Right kidney (tissue), 9 donors: ENCODE data around the gene RTF2.

Source experiments
- DNase-seq: peaks from one replicate; pipeline ENCODE4 v3.0.0-alpha.2; 2016
- long read RNA-seq, 8 donors: transcript quantifications; one replicate each; lab custom pipeline, GENCODE V29; 2026

The RTF2 gene
- long read RNA-seq, donor 1, transcript RTF2-202 (9 exons, 2,212 nt): major isoform, 37 of 72 reads
- long read RNA-seq, donor 1, transcript RTF2-203 (8 exons, 1,572 nt): minor isoform, 5 of 72 reads
- long read RNA-seq, donor 1, partial matches to known transcripts: 30 of 72 reads
- long read RNA-seq, donor 1, other reads (novel, unspliced or antisense): 0 of 72 reads
- long read RNA-seq, donor 2, transcript RTF2-202 (9 exons, 2,212 nt): major isoform, 19 of 46 reads
- long read RNA-seq, donor 2, partial matches to known transcripts: 24 of 46 reads
- long read RNA-seq, donor 2, other reads (novel, unspliced or antisense): 0 of 46 reads
- long read RNA-seq, donor 3, transcript RTF2-202 (9 exons, 2,212 nt): major isoform, 25 of 32 reads
- long read RNA-seq, donor 3, partial matches to known transcripts: 7 of 32 reads
- long read RNA-seq, donor 3, other reads (novel, unspliced or antisense): 0 of 32 reads
- long read RNA-seq, donor 4, transcript RTF2-202 (9 exons, 2,212 nt): major isoform, 26 of 63 reads
- long read RNA-seq, donor 4, partial matches to known transcripts: 34 of 63 reads
- long read RNA-seq, donor 4, other reads (novel, unspliced or antisense): 0 of 63 reads
- long read RNA-seq, donor 5, transcript RTF2-202 (9 exons, 2,212 nt): major isoform, 36 of 51 reads
- long read RNA-seq, donor 5, partial matches to known transcripts: 6 of 51 reads
- long read RNA-seq, donor 5, other reads (novel, unspliced or antisense): 7 of 51 reads
- long read RNA-seq, donor 6, transcript RTF2-202 (9 exons, 2,212 nt): major isoform, 24 of 33 reads
- long read RNA-seq, donor 6, partial matches to known transcripts: 6 of 33 reads
- long read RNA-seq, donor 6, other reads (novel, unspliced or antisense): 0 of 33 reads
- long read RNA-seq, donor 7, transcript RTF2-202 (9 exons, 2,212 nt): major isoform, 30 of 68 reads
- long read RNA-seq, donor 7, partial matches to known transcripts: 35 of 68 reads
- long read RNA-seq, donor 7, other reads (novel, unspliced or antisense): 0 of 68 reads
- long read RNA-seq, donor 8, transcript RTF2-202 (9 exons, 2,212 nt): major isoform, 30 of 32 reads
- long read RNA-seq, donor 8, partial matches to known transcripts: 0 of 32 reads
- long read RNA-seq, donor 8, other reads (novel, unspliced or antisense): 0 of 32 reads

GRCh38 chr20:56468316-56469076 lies at the start of gene RTF2:
Gene RTF2 (plus strand): TSS chr20:56468627. CDS start chr20:56468698, 71 bp downstream.
- DNase-seq: peak; percentile 92

DNA sequence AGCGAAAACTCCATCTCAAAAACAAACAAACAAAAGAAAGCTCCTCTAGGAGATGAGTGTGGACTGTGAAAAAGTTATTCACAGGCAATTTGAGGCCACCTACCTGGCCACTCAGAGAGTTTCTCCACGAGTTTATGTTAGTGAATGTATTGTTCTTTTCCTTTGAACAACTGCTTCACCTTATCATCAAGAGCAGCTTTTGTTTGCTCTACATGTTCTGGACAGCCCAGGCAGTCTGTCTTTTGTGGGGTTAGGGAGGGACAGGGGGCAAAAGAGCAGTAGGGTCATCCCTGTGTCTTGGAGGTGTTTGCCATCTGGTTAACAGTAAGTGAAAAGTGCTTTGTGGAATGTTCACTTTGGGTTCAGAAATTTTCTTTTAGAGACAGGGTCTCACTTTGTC lies 48.4 kb upstream of the RTF2 start:
- no peak for DNase-seq

DNA sequence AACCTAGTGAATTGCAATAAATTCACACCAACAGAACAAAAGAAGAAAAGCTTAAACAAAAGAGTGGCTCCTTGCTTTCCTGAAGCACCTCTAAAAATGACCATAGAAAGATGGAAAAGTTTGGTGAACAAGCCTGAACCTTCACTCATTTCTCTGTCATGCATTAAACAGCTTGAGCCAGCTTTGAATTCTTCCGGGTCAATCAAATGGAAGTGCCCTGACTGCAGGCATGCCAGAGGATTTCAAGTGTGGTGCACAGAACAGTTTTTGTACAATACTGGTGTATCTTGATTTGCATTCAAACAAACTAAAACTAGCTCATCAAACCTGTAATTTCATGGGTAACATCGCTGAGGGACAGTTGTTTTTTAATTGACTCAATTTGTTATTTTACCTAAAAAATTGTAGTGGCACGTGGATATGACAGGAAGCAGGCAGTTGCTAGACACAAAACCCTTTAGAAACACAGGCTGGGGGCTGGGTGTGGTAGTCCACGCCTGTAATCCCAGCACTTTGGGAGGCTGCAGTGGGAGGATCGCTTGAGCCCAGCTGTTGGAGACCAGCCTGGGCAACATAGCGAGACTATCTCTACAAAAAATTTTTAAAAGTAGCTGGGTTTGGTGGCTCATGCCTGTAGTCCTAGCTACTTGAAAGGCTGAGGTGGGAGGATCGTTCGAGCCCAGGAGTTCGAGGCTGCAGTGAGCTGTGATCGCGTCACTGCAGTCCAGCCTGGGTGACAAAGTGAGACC lies 47.3 kb upstream of the RTF2 start:
- no peak for DNase-seq

GRCh38 chr20:56422076-56422823 lies 46.2 kb upstream of the RTF2 start:
- DNase-seq: no peak

- no peak for DNase-seq
Observed at GRCh38 chr20:56422824-56423189, 45.6 kb upstream of the RTF2 start.

- no peak for DNase-seq
Observed at GRCh38 chr20:56423211-56423610, 45.2 kb upstream of the RTF2 start.

GRCh38 chr20:56423886-56424285 lies 44.5 kb upstream of the RTF2 start:
- DNase-seq: no peak

DNA sequence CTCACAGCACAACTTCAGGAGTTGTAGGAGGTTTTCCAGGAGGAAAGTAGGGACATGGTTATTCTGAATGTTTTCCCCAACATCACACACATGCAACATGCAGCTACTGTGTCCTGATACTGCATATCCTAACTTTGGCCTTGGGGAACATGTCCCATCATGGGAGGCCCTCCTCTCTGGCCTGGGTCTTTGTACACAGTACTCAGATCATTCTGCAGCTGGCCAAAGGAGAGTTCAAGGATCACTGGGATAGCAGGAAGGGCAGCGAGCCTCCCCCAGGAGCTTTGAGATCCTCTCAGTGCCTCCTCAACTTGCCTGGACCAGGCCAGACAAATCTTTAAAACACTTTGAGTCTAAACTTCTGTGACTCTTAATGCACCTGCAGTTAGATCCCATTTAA lies 43.5 kb upstream of the RTF2 start:
- DNase-seq: no peak

DNA sequence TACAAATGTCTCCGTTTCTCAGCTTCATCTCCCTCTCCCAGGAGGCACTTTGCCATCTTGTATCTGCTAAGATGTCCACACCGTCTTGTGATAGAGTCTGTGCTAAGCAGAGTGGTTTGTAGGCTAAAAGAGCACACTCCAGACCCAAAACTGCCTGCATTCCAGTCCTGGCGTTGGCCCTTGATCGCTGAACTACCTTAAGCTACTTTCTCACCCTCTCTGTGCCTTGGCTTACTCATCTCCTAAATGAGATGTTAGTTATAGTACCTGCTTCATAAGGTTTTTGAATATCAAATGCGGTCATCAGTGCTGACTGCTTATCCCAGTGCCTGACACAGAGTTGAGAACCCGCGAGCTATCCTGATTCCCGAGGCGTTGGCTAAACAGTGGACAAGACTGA lies 42.4 kb upstream of the RTF2 start:
- DNase-seq: no peak

- no peak for DNase-seq
Observed at GRCh38 chr20:56426926-56427325, 41.5 kb upstream of the RTF2 start.

DNA sequence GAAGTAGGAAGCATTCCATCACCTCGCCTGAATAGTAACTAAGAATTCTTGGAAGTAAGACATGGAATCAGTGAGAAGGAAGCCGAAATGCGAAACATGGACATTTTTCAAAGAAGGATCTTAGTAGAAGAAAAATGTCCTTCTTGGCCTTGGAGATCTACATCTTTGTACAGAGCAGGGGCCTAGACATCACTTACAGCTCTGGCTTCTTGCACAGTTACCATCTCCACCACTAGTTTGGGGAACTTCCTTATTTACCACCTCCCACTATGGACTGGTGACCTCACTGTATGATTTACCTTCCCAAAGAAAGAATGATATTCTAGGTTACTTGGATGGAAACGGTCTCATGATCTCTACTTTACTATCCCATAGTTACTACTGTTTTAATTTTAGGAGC lies 40.6 kb upstream of the RTF2 start:
- DNase-seq: no peak

DNA sequence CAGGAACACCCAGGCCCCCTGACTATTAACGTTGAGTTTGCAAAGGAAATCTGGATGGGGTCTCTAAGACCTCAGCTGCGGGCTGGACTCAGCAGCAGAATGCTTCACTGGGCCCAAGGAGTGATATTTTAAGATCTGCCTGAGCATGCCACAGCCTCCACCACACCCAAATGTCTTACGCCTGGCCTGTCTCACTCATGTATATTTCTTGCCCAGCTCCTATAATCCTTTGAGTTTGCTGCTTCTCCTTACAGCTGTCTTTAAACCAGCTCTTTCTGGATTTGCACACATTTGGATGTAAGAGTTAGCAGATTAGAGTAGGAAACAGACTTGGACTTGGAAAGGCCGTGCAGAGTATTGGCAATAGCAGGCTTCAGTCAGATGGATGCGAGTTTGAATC lies 40.0 kb upstream of the RTF2 start:
- no peak for DNase-seq

DNA sequence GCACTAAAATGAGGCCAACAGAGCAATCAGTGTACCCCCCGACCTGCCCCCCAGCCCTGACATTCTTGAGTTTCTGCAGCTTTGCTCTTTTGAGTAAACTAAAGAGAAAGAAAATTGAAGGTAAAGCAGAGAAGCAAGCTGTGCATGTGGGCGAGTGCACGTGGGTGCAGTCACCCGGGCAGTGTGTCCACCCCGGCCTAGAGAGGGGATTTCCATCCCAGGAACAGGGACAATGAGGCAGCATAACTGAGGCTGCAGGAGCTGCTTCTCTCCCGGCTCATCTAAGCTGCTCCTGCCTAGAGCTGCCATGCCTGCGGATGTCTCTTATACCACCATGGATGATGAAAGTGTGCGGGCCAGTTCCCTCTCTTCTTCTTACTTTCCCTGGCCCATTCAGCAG lies 39.5 kb upstream of the RTF2 start:
- no peak for DNase-seq

GRCh38 chr20:56429502-56429901 lies 38.9 kb upstream of the RTF2 start:
- DNase-seq: no peak

DNA sequence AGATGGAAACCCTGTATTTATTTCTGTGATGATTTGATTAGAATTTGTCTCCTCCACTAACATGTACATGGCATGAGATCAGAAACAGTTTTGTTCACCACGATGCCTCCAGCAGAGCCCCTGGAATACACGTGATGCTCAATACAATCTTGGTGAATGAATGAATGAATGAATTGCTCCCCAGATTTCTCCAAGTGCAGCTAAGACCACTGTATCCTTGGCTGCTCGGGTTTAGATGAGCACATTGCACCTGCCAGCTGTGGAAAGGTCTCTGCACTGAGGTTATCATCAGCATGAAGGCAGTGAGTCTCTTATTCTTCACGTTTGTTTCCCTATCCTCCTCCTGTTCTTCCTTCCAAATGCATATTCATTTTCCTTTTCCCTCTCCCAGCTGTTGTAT lies 38.5 kb upstream of the RTF2 start:
- no peak for DNase-seq

GRCh38 chr20:56430461-56430860 lies 38.0 kb upstream of the RTF2 start:
- no peak for DNase-seq

- no peak for DNase-seq
Observed at GRCh38 chr20:56430957-56431356, 37.5 kb upstream of the RTF2 start.

- no peak for DNase-seq
Observed at GRCh38 chr20:56431471-56431870, 37.0 kb upstream of the RTF2 start.

- no peak for DNase-seq
Observed at GRCh38 chr20:56433221-56433879, 35.1 kb upstream of the RTF2 start.

DNA sequence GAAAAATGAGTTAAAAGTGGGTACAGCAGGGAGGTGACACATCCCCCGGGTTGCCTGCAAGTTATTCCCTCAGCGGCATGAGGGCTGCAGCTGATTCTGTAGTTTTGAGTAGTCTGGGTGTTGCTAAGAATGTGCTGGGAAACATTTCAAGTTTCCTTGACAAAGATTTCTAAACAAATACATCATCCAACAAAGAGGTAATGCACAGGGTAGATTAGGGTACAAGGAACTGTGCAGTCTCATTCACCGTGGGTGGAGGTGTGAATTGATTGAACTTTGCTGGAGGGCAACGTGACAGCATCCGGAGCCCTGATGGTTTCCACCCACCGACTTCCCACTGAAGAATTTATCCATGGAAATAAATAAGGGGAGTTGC lies 34.6 kb upstream of the RTF2 start:
- no peak for DNase-seq
